Inferior parietal cortex (tissue), 1 donor: ENCODE data around the gene RTCA.
"Not testable (repeated sequence)": the region's sequence is repeated elsewhere in the genome, so short reads cannot be mapped to it uniquely, and the experiment has no call there.

Source experiments
- DNase-seq: peaks from one replicate; pipeline ENCODE4 v3.0.0-alpha.2; 2016; ENCODE audit errors: extremely low spot score

RTCA gene

GRCh38 chr1:100265931-100266740 lies at the start of gene RTCA:
TSS of gene RTCA (plus strand) at chr1:100266216. CDS start at chr1:100266376, 160 bp downstream.
- DNase-seq: peak; percentile 97

- no peak for DNase-seq
These were observed 48.2 kb upstream of the RTCA start for GRCh38 chr1:100217834-100218233.

GRCh38 chr1:100219457-100219856 lies 46.6 kb upstream of the RTCA start:
- DNase-seq: no peak

GRCh38 chr1:100219883-100220282 lies 46.1 kb upstream of the RTCA start:
- DNase-seq: no peak

GRCh38 chr1:100222428-100222827 lies 43.6 kb upstream of the RTCA start:
- no peak for DNase-seq

GRCh38 chr1:100229681-100230443 lies 36.2 kb upstream of the RTCA start:
- no peak for DNase-seq

- DNase-seq: no peak
These were observed 35.3 kb upstream of the RTCA start for GRCh38 chr1:100230765-100231164.

GRCh38 chr1:100231721-100232120 lies 34.3 kb upstream of the RTCA start:
- DNase-seq: no peak

- no peak for DNase-seq
These were observed 33.9 kb upstream of the RTCA start for GRCh38 chr1:100232156-100232555.

- DNase-seq: not testable (repeated sequence)
These were observed 32.5 kb upstream of the RTCA start for GRCh38 chr1:100233566-100233965.

- no peak for DNase-seq
These were observed 31.6 kb upstream of the RTCA start for GRCh38 chr1:100234432-100234831.

GRCh38 chr1:100237091-100237490 lies 28.9 kb upstream of the RTCA start:
- DNase-seq: no peak

GRCh38 chr1:100239961-100240360 lies 26.1 kb upstream of the RTCA start:
- no peak for DNase-seq

GRCh38 chr1:100240631-100241030 lies 25.4 kb upstream of the RTCA start:
- DNase-seq: no peak

- DNase-seq: no peak
These were observed 19.3 kb upstream of the RTCA start for GRCh38 chr1:100246738-100247137.

- peak; percentile 13 for DNase-seq
These were observed 16.9 kb upstream of the RTCA start for GRCh38 chr1:100249155-100249536.

GRCh38 chr1:100249537-100250257 lies 16.3 kb upstream of the RTCA start, which contains the start of gene DBT:
TSS of gene DBT (minus strand) at chr1:100249834. CDS start at chr1:100249820, 14 bp downstream.
- DNase-seq: peak; percentile 98

GRCh38 chr1:100250264-100250663 lies 15.8 kb upstream of the RTCA start:
- DNase-seq: no peak

- DNase-seq: no peak
These were observed 15.2 kb upstream of the RTCA start for GRCh38 chr1:100250807-100251206.

GRCh38 chr1:100252901-100253300 lies 13.1 kb upstream of the RTCA start:
- no peak for DNase-seq

GRCh38 chr1:100253552-100253951 lies 12.5 kb upstream of the RTCA start:
- DNase-seq: no peak

- DNase-seq: not testable (repeated sequence)
These were observed 9.7 kb upstream of the RTCA start for GRCh38 chr1:100256273-100256672.
